ENCODE results near the gene FBLN2. TPM values are rescaled to one million over a fixed set of nuclear protein-coding genes. Genes with fewer than 3 reads are reported as not detected.

The FBLN2 gene
- polyA plus RNA-seq, 1 donor (not counting 4 experiments of a cell fraction or from before 2014, with no cell fraction given): 0.72 TPM

GRCh38 chr3:13612829-13613228 lies 63.9 kb downstream of the FBLN2 start:
- H3K36me3 ChIP-seq (ENCODE audit: control insufficient read depth in 2 of 2, extremely low read depth in 1 of 2, insufficient read depth in 2 of 2, low read length in 2 of 2): no peaks in the 10 kb centered on the region
- H3K27ac ChIP-seq (ENCODE audit: control insufficient read depth, insufficient read depth, low read length): no peak overlapping the region
- H3K4me3 ChIP-seq (ENCODE audit: control insufficient read depth in 2 of 3, extremely low read depth in 1 of 3, insufficient read depth in 2 of 3, low read depth in 1 of 3, low read length in 3 of 3): no peak overlapping the region
- peaks cover 2% of the 10 kb centered on the region for H3K4me1 ChIP-seq (ENCODE audit: control insufficient read depth, extremely low read depth, insufficient read depth, low read length)
- dilution Hi-C loops (cut with MboI; ENCODE audit: extremely low pct_ligation_motif_present, low sequenced_read_pairs): no loop called here
- H3K9me1 ChIP-seq (ENCODE audit: control insufficient read depth, extremely low read depth, insufficient read depth, low read length): no peaks in the 10 kb centered on the region
- no peaks in the 10 kb centered on the region for H3K79me2 ChIP-seq (ENCODE audit: control insufficient read depth, insufficient read depth, low read length)
- TF ChIP-seq, protein P1, sequence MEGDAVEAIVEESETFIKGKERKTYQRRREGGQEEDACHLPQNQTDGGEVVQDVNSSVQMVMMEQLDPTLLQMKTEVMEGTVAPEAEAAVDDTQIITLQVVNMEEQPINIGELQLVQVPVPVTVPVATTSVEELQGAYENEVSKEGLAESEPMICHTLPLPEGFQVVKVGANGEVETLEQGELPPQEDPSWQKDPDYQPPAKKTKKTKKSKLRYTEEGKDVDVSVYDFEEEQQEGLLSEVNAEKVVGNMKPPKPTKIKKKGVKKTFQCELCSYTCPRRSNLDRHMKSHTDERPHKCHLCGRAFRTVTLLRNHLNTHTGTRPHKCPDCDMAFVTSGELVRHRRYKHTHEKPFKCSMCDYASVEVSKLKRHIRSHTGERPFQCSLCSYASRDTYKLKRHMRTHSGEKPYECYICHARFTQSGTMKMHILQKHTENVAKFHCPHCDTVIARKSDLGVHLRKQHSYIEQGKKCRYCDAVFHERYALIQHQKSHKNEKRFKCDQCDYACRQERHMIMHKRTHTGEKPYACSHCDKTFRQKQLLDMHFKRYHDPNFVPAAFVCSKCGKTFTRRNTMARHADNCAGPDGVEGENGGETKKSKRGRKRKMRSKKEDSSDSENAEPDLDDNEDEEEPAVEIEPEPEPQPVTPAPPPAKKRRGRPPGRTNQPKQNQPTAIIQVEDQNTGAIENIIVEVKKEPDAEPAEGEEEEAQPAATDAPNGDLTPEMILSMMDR (optimal IDR thresholded peaks at IDR 0.05 in 1 of 3, IDR thresholded peaks at IDR 0.05 in 1 of 3, conservative IDR thresholded peaks at IDR 0.05 in 1 of 3; ENCODE audit: extremely low read depth in 1 of 3, insufficient read depth in 2 of 3, low read length in 3 of 3): no peak
- TF ChIP-seq EZH2 (IDR thresholded peaks at IDR 0.05; ENCODE audit: low read length): no peak
- H2AFZ ChIP-seq (ENCODE audit: control insufficient read depth, low read length): no peak overlapping the region
- H4K20me1 ChIP-seq (ENCODE audit: control insufficient read depth, extremely low read depth, insufficient read depth, low read length): no peaks in the 10 kb centered on the region
- FAIRE-seq (peak; percentile 13), DNase-seq (ENCODE audit: low read depth, low spot score) (no peak)
- no peak overlapping the region for H3K4me2 ChIP-seq (ENCODE audit: control insufficient read depth, extremely low read depth, insufficient read depth, low read depth, low read length)
- no peaks in the 10 kb centered on the region for H3K9me3 ChIP-seq (ENCODE audit: control insufficient read depth, low read depth, low read length)
- no peaks in the 10 kb centered on the region for H3K27me3 ChIP-seq (ENCODE audit: control insufficient read depth, extremely low read depth, insufficient read depth, low read length)
- H3K9ac ChIP-seq (ENCODE audit: control insufficient read depth, extremely low read depth, insufficient read depth, low read length): no peak overlapping the region

DNA sequence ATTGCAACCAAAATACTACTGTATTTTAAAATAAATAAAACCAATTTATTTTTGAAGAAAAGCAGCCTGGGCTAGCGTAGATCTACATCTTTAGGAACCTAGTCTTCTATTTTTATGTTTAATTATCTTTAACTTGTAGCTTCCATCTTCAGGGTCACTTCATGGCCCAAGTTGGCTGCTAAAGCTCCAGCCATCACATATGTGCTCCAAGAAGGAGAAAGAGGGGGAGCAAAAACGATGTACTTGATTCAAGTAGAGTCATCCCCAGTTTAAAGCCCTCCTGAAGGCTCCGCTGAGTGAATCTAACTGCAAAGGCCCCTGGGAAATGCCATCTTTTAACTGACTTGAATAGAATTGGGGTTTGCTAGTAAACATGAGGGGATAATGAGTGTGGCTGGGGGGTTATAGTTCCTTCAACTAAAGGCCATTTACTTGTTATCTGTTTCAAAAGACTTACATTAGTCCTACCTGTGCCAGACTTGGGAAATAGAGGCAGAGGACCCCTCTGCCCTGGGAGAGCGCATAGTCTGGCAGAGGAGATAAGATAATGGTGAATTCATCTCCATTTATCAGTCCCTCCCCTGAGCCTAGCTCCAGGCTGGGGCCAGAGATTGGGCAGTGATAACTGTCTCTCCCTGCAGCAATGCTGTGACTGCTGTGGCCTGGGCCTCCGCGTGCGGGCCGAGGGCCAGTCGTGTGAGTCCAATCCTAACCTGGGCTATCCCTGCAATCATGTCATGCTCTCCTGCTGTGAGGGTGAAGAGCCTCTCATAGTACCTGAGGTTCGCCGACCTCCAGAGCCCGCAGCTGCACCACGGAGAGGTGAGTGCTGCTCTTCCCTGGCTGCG lies 64.6 kb downstream of the FBLN2 start:
- H4K20me1 ChIP-seq (ENCODE audit: control insufficient read depth, extremely low read depth, insufficient read depth, low read length): no peaks in the 10 kb centered on the region
- no peak for FAIRE-seq
- H3K79me2 ChIP-seq (ENCODE audit: control insufficient read depth, insufficient read depth, low read length): no peaks in the 10 kb centered on the region
- H3K36me3 ChIP-seq (ENCODE audit: control insufficient read depth in 2 of 2, extremely low read depth in 1 of 2, insufficient read depth in 2 of 2, low read length in 2 of 2): no peaks in the 10 kb centered on the region
- no peak for DNase-seq (ENCODE audit: low read depth, low spot score)
- no peaks in the 10 kb centered on the region for H3K9me3 ChIP-seq (ENCODE audit: control insufficient read depth, low read depth, low read length)
- H3K4me1 ChIP-seq (ENCODE audit: control insufficient read depth, extremely low read depth, insufficient read depth, low read length): no peaks in the 10 kb centered on the region
- dilution Hi-C loops (cut with MboI; ENCODE audit: extremely low pct_ligation_motif_present, low sequenced_read_pairs): no loop called here
- no peaks in the 10 kb centered on the region for H3K9me1 ChIP-seq (ENCODE audit: control insufficient read depth, extremely low read depth, insufficient read depth, low read length)
- no peak overlapping the region for H3K9ac ChIP-seq (ENCODE audit: control insufficient read depth, extremely low read depth, insufficient read depth, low read length)
- H3K27ac ChIP-seq (ENCODE audit: control insufficient read depth, insufficient read depth, low read length): no peak overlapping the region
- no peak overlapping the region for H3K4me3 ChIP-seq (ENCODE audit: control insufficient read depth in 2 of 3, extremely low read depth in 1 of 3, insufficient read depth in 2 of 3, low read depth in 1 of 3, low read length in 3 of 3)
- H3K27me3 ChIP-seq (ENCODE audit: control insufficient read depth, extremely low read depth, insufficient read depth, low read length): no peaks in the 10 kb centered on the region
- no peak overlapping the region for H2AFZ ChIP-seq (ENCODE audit: control insufficient read depth, low read length)
- no peak for TF ChIP-seq EZH2 (IDR thresholded peaks at IDR 0.05; ENCODE audit: low read length)
- TF ChIP-seq, protein P1 (optimal IDR thresholded peaks at IDR 0.05 in 1 of 3, IDR thresholded peaks at IDR 0.05 in 1 of 3, conservative IDR thresholded peaks at IDR 0.05 in 1 of 3; ENCODE audit: extremely low read depth in 1 of 3, insufficient read depth in 2 of 3, low read length in 3 of 3): no peak
- no peak overlapping the region for H3K4me2 ChIP-seq (ENCODE audit: control insufficient read depth, extremely low read depth, insufficient read depth, low read depth, low read length)

All from keratinocyte (primary cell).